ENCODE results near the gene RCAN1. TPM values are rescaled to one million over a fixed set of nuclear protein-coding genes. Genes with fewer than 3 reads are reported as not detected.

RCAN1 gene
- total RNA-seq, 2 experiments from 2014 or later, result 1.1 to 1.5 TPM

- no peaks in the 10 kb centered on the region for H3K36me3 Mint-ChIP-seq (ENCODE audit: low read depth)
- Histone ChIP-seq H3K4me1 (ENCODE audit: insufficient read depth, low read length) (peaks cover 10% of the 10 kb centered on the region), H3K4me3 (ENCODE audit: low read length) (no peak overlapping the region), H3K36me3 (ENCODE audit: insufficient read depth, low read length) (no peaks in the 10 kb centered on the region), H3K27me3 (ENCODE audit: control insufficient read depth in 1 of 2, insufficient read depth in 2 of 2, low read length in 2 of 2) (no peaks in the 10 kb centered on the region), H3K27ac (ENCODE audit: low read depth in 1 of 2, low read length in 2 of 2) (no peak overlapping the region), H3K9me3 (ENCODE audit: control insufficient read depth in 1 of 2, insufficient read depth in 1 of 2, low read length in 2 of 2) (no peaks in the 10 kb centered on the region)
- DNase-seq (no peak), ATAC-seq (ENCODE audit: poor library complexity) (no peak)
- peaks cover 23% of the 10 kb centered on the region for H3K4me1 Mint-ChIP-seq (ENCODE audit: low read depth)
- peaks cover under 1% of the 10 kb centered on the region for H3K27me3 Mint-ChIP-seq
- intact Hi-C loops (cut with DNase I, micrococcal nuclease), result no loop called here
- TF ChIP-seq CTCF (IDR thresholded peaks at IDR 0.05), result no peak
- no peak overlapping the region for H3K4me3 Mint-ChIP-seq
- no peak overlapping the region for H3K27ac Mint-ChIP-seq
- POLR2A ChIA-PET, result no interaction called here
- CTCF ChIA-PET, result interaction anchor here (2.3 kb wide), 1 partner anchor 9 kb away, joined by 5 read pairs; no protein-coding TSS in a partner anchor
- no peaks in the 10 kb centered on the region for H3K9me3 Mint-ChIP-seq
Measured at GRCh38 chr21:34639250-34639649, 24.3 kb upstream of the RCAN1 start.

- ChIA-PET CTCF (no interaction called here), POLR2A (no interaction called here)
- Histone ChIP-seq H3K4me3 (ENCODE audit: low read length) (no peak overlapping the region), H3K27me3 (ENCODE audit: control insufficient read depth in 1 of 2, insufficient read depth in 2 of 2, low read length in 2 of 2) (no peaks in the 10 kb centered on the region), H3K27ac (ENCODE audit: low read depth in 1 of 2, low read length in 2 of 2) (no peak overlapping the region), H3K36me3 (ENCODE audit: insufficient read depth, low read length) (no peaks in the 10 kb centered on the region), H3K9me3 (ENCODE audit: control insufficient read depth in 1 of 2, insufficient read depth in 1 of 2, low read length in 2 of 2) (no peaks in the 10 kb centered on the region), H3K4me1 (ENCODE audit: insufficient read depth, low read length) (peaks cover 10% of the 10 kb centered on the region)
- Mint-ChIP-seq H3K9me3 (no peaks in the 10 kb centered on the region), H3K4me1 (ENCODE audit: low read depth) (peaks cover 23% of the 10 kb centered on the region), H3K27ac (no peak overlapping the region), H3K4me3 (no peak overlapping the region), H3K36me3 (ENCODE audit: low read depth) (no peaks in the 10 kb centered on the region), H3K27me3 (peaks cover 4% of the 10 kb centered on the region)
- TF ChIP-seq CTCF (IDR thresholded peaks at IDR 0.05), result no peak
- ATAC-seq (ENCODE audit: poor library complexity), result no peak
- intact Hi-C loops (cut with DNase I, micrococcal nuclease), result no loop called here
- DNase-seq, result no peak
Measured at GRCh38 chr21:34636961-34637360, 22.0 kb upstream of the RCAN1 start.

- ATAC-seq (ENCODE audit: poor library complexity), result no peak
- no peaks in the 10 kb centered on the region for H3K36me3 Mint-ChIP-seq (ENCODE audit: low read depth)
- intact Hi-C loops (cut with DNase I, micrococcal nuclease), result no loop called here
Measured at GRCh38 chr21:34635307-34635706, 20.4 kb upstream of the RCAN1 start.

More at GRCh38 chr21:34635307-34635706, 20.4 kb upstream of the RCAN1 start:
- Histone ChIP-seq H3K27me3 (ENCODE audit: control insufficient read depth in 1 of 2, insufficient read depth in 2 of 2, low read length in 2 of 2) (no peaks in the 10 kb centered on the region), H3K4me1 (ENCODE audit: insufficient read depth, low read length) (peaks cover 3% of the 10 kb centered on the region), H3K27ac (ENCODE audit: low read depth in 1 of 2, low read length in 2 of 2) (no peak overlapping the region), H3K36me3 (ENCODE audit: insufficient read depth, low read length) (no peaks in the 10 kb centered on the region), H3K9me3 (ENCODE audit: control insufficient read depth in 1 of 2, insufficient read depth in 1 of 2, low read length in 2 of 2) (no peaks in the 10 kb centered on the region), H3K4me3 (ENCODE audit: low read length) (no peak overlapping the region)
- no peak overlapping the region for H3K4me3 Mint-ChIP-seq
- POLR2A ChIA-PET, result no interaction called here
- DNase-seq, result peak in 4 of 14 experiments; percentile 9 to 27 (median 12)
- H3K27me3 Mint-ChIP-seq, result peaks cover 4% of the 10 kb centered on the region
- H3K9me3 Mint-ChIP-seq, result no peaks in the 10 kb centered on the region
- H3K4me1 Mint-ChIP-seq (ENCODE audit: low read depth), result peaks cover 15% of the 10 kb centered on the region
- H3K27ac Mint-ChIP-seq, result no peak overlapping the region
- CTCF ChIA-PET, result no interaction called here
- TF ChIP-seq CTCF (IDR thresholded peaks at IDR 0.05), result no peak

Data from CD4-positive, alpha-beta T cell (primary cell).